Measurements from ENCODE around the gene FGG. TPM values are rescaled to one million over a fixed set of nuclear protein-coding genes. Genes with fewer than 3 reads are reported as not detected.

The FGG gene
- total RNA-seq, 1 experiment from 2014 or later, result not detected

- Histone ChIP-seq H4K91ac (ENCODE audit: insufficient read length, low read depth, low read length) (no peak overlapping the region), H2BK5ac (ENCODE audit: insufficient read length, low read length) (no peak overlapping the region), H3K9ac (ENCODE audit: extremely low read depth, insufficient read length, low read length) (no peak overlapping the region), H3K27me3 (ENCODE audit: insufficient read depth, low read length) (no peaks in the 10 kb centered on the region; the same call in 1 of the 2 replicates), H3K14ac (ENCODE audit: insufficient read depth, low read length) (no peak overlapping the region), H4K8ac (replicated peaks; ENCODE audit: insufficient read length, low read depth, low read length) (no peak overlapping the region), H3K23me2 (ENCODE audit: insufficient read length, low read depth, low read length, poor library complexity, severe bottlenecking) (peaks cover 7% of the 10 kb centered on the region), H2AFZ (ENCODE audit: low read length) (no peak overlapping the region), H3K23ac (ENCODE audit: insufficient read length, low read depth, low read length) (no peak overlapping the region), H3K79me2 (ENCODE audit: insufficient read depth, low read length) (no peaks in the 10 kb centered on the region), H3K4me2 (ENCODE audit: insufficient read depth, insufficient read length, low read length) (no peak overlapping the region), H3K56ac (ENCODE audit: insufficient read length, low read depth, low read length) (no peak overlapping the region), H3K79me1 (ENCODE audit: insufficient read depth, low read depth, low read length, poor library complexity, severe bottlenecking) (no peaks in the 10 kb centered on the region), H3K4me1 (ENCODE audit: insufficient read depth, low read length) (no peaks in the 10 kb centered on the region), H2AK5ac (ENCODE audit: insufficient read length, low read length) (no peak overlapping the region), H4K20me1 (ENCODE audit: control insufficient read depth, insufficient read depth, insufficient read length) (no peaks in the 10 kb centered on the region), H2BK20ac (ENCODE audit: low read depth, low read length, poor library complexity, severe bottlenecking) (no peak overlapping the region), H3T11ph (ENCODE audit: low read length) (no peak overlapping the region), H3K9me3 (ENCODE audit: control insufficient read depth, low read depth, low read length) (no peaks in the 10 kb centered on the region), H2BK12ac (ENCODE audit: insufficient read length, low read depth, low read length) (no peak overlapping the region), H3K18ac (ENCODE audit: insufficient read length, low read depth, low read length) (no peak overlapping the region), H2BK120ac (ENCODE audit: low read depth, low read length, poor library complexity, severe bottlenecking) (no peak overlapping the region), H3K27ac (ENCODE audit: insufficient read length, low read depth, low read length) (no peak overlapping the region), H4K5ac (ENCODE audit: insufficient read length, low read depth, low read length) (no peak overlapping the region), H3K4ac (ENCODE audit: low read depth, low read length) (no peak overlapping the region), H2BK15ac (ENCODE audit: low read depth, low read length) (no peak overlapping the region)
- no peak for DNase-seq
- Mint-ChIP-seq H3K4me1 (peaks cover 5 to 6% of the 10 kb centered on the region in 2 experiments; a peak in 3 of 4 replicates), H3K27me3 (ENCODE audit: low read depth) (peaks cover 2% of the 10 kb centered on the region), H3K27ac (no peak overlapping the region), H3K9me3 (no peaks in the 10 kb centered on the region), H3K36me3 (ENCODE audit: insufficient read depth in 1 of 3, low read depth in 3 of 3) (no peaks in the 10 kb centered on the region), H3K4me3 (no peak overlapping the region)
- no peak for TF ChIP-seq CTCF (conservative IDR thresholded peaks at IDR 0.05)
- no CpG with 5 or more reads among the region's 3 CpGs for WGBS (ENCODE audit: extremely low coverage, insufficient read length, low lambda C conversion rate)
Measured at GRCh38 chr4:154623436-154623835, 11.0 kb upstream of the FGG start.

All from H9 (cell line).